GM11168 (cell line): Measurements from ENCODE around the gene CDC42EP5.
"Not testable (repeated sequence)": the region's sequence is repeated elsewhere in the genome, so short reads cannot be mapped to it uniquely, and the experiment has no call there.

Experiments used
- in situ Hi-C: fragments of 300-500 bp; cut with MboI; formaldehyde crosslinking; loops from one replicate; pipeline ENCODE4 v1.12.0; 2022; ENCODE audit warnings: low sequenced_read_pairs; ENCODE audit not compliant: unreplicated experiment

CDC42EP5 gene

GRCh38 chr19:54493056-54493455, 20.0 kb upstream of the CDC42EP5 start:
- in situ Hi-C loops: not testable (repeated sequence)

DNA sequence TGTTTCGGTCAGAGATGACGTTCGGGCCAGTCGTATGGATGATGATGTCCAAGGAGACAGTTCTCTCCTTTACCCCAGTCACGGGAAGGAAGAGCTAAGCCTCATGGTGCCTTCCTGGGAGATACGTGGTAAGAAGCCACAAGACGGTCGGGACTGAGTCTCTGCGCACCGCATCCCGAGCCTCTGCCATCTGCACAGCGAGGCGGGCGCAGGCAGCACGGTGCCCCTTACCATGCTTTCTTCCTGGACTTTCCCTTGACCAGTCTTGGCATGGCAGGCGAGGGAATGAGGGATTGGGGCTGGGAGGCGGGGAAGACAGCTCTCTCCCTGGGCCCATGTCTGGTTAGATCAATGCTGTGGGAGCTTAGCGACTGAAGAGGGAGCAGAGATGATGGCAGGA, 19.5 kb upstream of the CDC42EP5 start:
- in situ Hi-C loops: no loop called here

DNA sequence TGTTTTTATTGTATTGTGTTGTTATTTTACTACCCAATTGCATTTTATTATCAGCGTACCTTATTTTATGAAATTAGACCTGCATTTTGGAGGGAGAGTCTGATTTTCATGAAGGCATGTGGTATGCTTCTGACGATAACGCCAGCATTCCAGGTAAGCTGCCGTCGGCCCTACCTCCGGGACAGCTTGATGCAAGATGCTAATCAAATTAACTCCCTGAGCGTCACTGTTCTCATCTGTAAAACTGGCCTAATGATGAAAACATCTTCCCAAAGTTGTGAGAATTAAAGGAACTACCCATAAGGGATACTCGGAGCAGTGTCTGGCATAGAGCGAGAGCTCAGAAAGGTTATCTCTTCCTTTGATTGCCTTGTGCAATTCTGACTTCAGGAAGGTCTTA, 16.7 kb upstream of the CDC42EP5 start:
- in situ Hi-C loops: no loop called here

DNA sequence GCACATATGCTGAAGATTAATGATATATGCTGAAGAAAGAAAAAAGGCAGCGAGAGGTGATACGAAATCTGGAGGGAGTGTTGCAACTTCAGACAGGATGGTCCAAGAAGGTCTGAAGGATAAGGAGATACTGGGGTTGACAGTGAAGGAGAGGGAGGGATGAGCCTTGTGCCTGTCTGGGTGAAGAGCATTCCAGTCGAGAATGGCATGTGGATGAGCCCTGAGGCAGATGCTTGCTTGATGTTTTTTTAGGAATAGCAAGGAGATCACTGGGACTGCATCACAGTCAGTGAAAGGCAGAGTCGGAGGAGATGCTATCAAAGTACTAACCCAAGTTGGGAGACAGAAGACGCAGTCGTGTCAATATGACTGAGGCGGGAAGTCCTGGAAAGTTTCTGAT, 16.2 kb upstream of the CDC42EP5 start:
- in situ Hi-C loops: no loop called here

GRCh38 chr19:54485851-54486250, 12.8 kb upstream of the CDC42EP5 start:
- in situ Hi-C loops: no loop called here

DNA sequence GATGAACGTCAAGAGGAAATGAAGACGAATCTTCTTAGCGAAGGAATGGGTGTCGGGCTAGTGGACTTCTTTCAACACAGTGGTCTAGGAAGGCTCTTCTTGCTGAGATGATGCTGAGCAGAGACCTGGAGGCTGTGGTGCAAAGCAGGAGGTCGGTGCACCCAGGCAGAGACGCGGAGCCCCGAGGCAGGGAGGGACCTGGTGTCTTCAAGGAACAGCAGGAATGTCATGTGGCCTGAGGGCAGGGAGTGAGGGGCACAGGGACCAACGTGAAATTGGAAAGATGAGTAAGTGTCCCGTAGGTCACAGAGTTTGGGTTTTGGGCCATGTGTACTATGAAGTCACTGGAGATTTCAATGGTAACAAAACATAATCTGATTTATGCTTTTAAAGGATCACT, 11.4 kb upstream of the CDC42EP5 start:
- in situ Hi-C loops: no loop called here

DNA sequence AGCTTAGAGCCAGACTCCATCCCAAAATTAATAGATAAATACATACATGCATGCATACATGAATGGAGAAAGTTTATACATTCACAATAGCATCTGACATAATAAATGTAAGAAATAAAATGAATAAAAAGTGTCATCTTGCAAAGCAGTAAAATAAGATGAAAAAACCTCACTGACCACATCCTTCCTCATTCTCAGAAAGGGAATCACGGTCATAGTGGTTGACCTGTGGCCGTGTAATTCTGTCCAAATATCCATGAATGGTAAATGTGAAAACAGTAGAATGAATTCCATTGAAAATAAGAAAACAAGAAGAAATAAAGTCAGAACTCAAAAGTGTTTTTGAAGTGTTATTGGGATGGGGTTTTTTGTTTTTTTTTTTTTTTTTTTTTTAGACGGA, 9.8 kb upstream of the CDC42EP5 start:
- in situ Hi-C loops: no loop called here

DNA sequence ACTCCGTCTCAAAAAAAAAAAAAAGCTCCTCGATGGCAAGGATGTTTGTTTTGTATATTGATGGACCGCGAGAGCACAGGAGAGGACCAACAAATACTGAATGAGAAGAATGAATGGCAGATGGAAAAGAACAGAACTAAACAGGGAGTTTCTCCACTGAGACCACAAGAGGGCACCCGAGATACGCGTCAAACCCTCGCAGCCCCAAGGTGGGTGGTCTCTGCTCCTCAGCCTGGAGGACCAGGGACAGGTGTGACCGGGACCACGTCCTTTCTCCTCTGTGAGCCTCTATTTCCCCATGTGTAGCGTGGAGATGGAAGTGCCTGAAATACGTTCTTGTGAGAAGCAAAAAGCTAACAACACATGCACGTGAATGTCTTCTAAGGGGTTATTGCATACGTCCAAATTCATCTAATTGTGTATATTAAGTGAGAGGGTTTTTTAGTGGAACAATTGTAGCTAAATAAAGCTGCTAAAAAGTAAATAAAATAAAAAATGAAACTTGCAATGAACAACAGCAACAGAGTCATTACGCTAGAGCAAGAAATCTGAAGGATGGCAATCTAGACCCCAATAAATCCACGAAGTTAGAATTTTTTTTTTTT, 8.3 kb upstream of the CDC42EP5 start:
- in situ Hi-C loops: no loop called here

DNA sequence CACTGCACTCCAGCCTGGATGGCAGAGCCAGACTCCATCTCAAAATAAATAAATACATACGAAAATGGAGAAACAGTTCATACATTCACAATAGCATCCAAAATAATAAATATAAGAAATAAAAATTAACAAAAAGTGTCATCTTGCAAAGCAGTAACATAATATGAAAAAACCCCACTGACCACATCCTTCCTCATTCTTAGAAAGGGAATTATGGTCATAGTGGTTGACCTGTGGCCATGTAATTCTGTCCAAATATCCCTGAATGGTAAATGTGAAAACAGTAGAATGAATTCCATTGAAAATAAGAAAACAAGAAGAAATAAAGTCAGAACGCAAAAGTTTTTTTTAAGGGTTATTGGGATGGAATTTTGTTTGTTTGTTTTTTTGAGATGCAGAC, 7.0 kb upstream of the CDC42EP5 start:
- in situ Hi-C loops: no loop called here

DNA sequence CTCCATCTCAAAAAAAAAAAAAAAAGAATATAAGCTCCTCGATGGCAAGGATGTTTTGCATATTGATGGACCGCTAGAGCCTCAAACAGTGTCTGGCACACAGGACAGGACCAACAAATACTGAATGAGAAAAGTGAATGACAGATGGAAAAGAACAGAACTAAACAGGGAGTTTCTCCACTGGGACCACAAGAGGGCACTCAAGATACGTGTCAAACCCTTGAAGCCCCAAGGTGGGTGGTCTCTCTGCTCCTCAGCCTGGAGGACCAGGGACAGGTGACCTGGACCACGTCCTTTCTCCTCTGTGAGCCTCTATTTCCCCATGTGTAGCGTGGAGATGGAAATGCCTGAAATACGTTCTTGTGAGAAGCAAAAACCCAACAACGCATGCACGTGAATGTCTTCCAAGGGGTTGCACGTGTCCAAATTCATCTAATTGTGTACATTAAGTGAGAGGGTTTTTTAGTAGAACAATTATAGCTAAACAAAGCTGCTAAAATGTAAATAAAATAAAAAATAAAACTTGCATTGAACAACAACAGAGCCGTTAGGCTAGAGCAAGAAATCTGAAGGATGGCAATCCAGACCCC, 5.7 kb upstream of the CDC42EP5 start:
- in situ Hi-C loops: loop anchor here (10.0 kb wide), 1 partner anchor 196 kb away; no protein-coding TSS in a partner anchor

DNA sequence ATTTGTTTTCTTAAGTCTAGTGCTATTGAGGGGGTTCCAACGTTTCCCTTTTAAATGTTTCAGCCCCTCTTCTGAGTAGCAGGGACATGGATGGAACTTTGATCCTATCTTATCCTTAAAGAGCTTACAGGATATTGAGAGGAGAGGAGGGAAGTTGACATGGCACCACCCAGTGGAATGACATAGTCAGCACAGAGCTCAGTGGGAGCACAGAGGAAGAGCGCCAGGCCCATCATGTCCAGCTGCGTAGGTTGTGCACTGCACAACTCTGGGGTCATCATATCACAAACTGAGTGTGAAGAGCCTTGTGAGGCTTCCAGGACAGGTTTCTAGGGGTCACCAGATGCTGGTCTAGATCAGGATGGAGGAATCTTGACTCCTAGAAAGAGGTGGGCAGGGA, 4.6 kb upstream of the CDC42EP5 start:
- in situ Hi-C loops: loop anchor here (10.0 kb wide), 1 partner anchor 197 kb away; no protein-coding TSS in a partner anchor

- in situ Hi-C loops: loop anchor here (10.0 kb wide), 1 partner anchor 199 kb away; no protein-coding TSS in a partner anchor
These were observed 2.6 kb upstream of the CDC42EP5 start for GRCh38 chr19:54475706-54476105.

DNA sequence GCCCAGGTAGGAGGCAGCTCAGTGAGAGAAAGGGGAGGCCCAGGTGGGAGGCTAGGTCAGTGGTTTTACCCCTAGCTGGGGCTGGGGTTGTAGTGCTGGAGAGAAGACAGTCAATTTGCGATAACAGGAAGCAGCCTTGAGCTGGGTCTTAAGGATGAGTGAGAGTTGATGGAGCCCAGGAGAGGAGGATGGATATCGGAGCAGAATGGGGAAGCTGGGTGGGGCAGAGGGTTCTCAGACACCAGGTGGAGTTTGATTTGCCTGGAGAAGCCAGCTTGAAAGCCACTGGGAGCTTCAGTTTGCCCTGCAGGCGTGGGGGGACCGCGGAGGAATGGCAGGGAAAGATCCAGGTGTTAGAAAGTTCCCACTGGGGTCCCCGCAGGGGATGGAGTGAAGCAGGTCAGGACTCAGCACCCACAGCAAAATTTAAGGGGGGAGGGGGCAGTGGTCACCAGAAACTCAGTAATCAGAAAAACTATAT, 836 bp upstream of the CDC42EP5 start:
- in situ Hi-C loops: loop anchor here (10.0 kb wide), 1 partner anchor 201 kb away; no protein-coding TSS in a partner anchor

DNA sequence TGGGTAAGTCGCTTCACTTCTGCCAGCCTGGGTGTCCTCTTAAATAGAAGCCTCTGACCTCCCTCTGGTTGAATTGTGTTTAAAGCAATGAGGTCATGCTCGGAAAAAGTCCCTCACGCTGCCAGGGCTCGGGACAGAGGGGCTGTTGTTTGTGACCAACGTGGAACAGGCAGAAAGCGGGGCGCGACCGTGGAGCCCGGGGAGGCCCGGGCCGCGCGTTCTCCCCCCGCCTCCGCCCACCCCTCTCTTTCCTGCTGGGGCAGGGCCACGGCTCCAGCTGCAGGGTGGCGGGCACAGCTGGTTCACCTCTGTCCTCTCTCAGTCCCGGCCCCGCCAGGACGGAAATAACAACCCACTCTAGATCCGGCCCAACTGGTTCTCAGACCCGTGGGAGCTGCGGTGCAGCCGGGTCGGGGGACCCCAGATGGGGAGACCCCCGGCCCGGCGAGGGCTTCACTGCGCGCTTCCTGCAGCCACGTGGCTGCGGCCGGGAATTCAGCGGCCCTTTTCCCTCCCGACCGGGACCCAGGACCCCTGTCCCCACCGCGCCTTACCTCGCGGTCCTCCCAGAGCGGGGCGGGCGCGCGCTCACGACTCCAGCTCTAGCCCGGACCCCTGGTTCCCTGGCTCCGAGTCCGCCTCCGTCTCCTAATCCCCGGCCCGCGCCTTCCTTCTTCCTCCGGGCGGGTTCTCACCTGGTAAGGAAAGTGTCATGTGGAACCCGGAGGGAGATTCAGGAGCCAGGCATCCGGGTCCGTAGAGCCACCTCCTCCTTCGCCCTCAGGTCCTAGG, 1.9 kb downstream of the CDC42EP5 start:
- in situ Hi-C loops: loop anchor here (10.0 kb wide), 1 partner anchor 204 kb away; no protein-coding TSS in a partner anchor

DNA sequence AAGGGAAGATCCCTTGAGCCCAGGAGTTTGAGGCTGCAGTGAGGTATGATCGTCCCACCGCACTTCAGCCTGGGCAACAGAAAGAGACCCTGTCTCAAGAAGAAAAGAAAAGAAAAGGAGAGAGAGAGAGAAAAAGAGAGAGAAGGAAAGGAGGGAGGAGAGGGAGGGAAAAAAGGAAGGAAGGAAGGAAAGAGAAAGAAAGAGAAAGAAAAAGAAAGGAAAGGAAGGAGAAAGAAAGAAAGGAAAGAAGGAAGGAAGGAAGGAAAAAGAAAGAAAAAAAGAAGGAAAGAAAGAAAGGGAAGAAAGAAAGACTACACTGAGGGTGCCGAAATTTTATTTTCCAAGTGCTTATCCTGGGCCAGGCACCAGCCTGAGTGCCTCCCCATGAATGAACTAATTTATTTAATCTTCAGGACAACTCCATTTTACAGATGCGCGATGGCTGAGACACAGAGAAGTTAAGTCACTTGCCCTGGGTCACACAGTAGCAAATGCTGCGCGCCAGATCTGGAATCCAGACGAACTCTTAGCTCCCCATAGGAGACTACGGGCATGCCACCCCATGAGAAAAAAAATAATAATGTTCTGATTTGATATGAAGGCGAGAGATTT, 2.7 kb downstream of the CDC42EP5 start:
- in situ Hi-C loops: loop anchor here (10.0 kb wide), 1 partner anchor 204 kb away; no protein-coding TSS in a partner anchor

GRCh38 chr19:54469496-54469934, 3.6 kb downstream of the CDC42EP5 start:
- in situ Hi-C loops: no loop called here

DNA sequence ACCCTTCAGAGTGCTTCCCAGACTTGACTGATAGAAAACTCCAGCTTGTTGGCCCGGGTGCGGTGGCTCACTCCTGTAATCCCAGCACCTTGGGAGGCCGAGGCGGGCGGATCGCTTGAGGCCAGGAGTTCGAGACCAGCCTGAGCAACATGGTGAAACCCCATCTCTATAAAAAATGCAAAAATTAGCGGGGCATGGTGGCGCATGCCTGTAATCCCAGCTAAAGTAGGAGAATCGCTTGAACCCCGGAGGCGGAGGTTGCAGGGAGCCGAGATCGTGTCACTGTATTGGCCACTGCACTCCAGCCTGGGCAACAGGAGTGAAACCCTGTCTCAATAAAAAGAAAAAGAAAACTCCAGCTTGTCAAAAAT, 7.0 kb downstream of the CDC42EP5 start:
- in situ Hi-C loops: not testable (repeated sequence)

DNA sequence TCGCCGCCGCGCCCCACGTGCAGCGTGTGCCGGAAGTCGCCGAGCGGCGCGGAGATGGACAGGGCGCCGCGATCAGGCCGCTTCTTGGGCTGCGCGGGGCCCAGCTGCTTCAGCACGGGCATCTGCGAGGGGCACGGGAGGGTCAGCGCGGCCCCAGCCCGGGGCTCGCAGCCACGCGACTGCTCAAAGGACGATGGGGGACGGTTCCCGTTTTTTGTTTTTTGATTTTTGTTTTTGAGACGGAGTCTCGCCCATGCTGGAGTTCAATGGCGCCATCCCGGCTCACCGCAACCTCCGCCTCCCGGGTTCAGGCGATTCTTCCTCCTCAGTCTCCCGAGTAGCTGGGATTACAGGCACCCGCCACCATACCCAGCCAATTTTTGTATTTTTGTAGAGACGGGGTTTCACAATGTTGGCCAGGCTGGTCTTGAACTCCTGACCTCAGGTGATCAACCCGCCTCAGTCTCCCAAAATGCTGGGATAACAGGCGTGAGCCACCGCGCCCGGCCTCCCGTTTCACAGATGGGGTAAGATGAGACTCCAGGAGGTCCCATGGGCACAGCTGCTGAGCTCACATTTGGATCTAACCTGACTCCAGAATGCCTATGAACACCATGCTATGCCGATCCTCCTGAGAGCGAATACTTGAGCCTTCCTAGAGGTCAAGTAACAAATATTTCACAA, 7.5 kb downstream of the CDC42EP5 start:
- in situ Hi-C loops: no loop called here

DNA sequence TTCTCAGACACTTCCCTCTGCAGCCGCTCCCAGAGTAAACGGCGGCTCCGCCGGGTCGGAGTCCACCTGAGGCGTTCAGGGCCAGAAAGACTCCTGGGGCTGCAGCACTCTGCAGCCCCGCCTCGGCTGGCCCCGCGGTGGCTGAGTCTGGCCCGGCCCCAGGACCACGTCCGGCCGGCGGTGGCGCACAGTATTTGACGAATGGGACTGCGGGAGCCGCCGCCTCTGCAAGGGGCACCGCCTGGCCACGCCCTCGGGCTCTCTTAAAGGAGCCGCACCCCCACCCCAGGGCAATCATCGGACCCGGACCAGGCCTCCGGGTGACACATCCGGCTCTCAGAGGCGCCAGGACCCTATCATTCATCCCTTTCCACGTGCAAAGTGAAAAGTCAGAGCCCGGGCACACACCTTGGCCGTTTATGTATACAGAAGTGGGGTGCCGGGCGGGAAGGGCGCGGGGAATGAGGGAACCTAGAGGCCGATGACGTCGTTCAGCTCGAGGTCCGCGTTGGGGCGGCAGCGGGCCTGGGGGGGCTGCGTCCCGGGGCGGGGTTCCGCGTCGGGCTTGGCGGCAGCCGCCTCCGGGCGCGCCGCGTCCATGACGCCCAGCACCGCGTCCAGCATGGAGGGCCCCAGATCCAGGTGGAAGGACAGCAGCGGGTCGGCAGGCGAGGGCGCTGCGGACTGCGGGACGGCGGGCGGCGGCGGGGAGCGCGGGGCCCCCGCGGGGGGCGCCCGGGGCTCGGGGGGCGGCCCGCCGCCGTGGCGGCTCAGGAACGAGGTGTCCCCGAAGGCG, 8.3 kb downstream of the CDC42EP5 start:
- in situ Hi-C loops: no loop called here
